Hippocampal formation (tissue), 2 donors: ENCODE results near the gene AGO4.
"Not testable (repeated sequence)": the region's sequence is repeated elsewhere in the genome, so short reads cannot be mapped to it uniquely, and the experiment has no call there.

Source experiments
- DNase-seq, 2 donors: peaks; one replicate each; lab custom pipeline; 2025; lab: John Stamatoyannopoulos, UW

AGO4 gene

DNA sequence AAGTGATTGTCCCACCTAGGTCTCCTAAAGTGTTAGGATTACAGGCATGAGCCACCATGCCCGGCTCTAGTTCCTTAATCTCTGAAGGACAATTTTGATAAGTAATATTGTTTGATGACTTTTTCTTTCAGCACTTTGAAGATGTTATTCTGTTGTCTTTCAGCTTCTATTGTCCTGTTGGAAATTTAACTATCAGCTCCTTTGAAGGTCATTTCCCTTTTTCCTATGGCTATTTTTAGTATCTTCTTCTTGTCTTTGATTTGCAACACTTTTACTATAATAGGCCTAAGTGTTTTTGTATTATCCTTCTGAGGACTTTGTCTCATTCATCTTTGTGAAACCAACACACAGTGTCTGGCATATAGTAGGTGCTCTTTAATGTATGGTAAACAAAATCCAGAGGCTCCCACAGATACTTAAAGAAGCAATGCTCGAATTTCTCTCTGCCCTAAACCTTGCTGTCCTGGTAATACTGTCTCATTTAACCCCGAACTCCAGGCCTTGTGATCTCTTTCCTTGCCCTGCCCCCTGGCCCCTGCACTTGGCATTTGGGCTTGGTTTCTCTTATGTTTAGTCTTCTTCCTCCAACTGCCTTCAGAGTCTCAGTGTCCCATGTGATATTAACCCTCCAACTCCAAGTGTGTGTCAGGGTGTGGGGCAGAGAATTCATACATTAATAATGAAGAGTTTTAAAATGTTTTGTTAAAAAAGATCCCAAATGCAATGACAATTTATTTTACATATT is 56.2 kb downstream of the AGO4 start:
- no peak for DNase-seq

DNA sequence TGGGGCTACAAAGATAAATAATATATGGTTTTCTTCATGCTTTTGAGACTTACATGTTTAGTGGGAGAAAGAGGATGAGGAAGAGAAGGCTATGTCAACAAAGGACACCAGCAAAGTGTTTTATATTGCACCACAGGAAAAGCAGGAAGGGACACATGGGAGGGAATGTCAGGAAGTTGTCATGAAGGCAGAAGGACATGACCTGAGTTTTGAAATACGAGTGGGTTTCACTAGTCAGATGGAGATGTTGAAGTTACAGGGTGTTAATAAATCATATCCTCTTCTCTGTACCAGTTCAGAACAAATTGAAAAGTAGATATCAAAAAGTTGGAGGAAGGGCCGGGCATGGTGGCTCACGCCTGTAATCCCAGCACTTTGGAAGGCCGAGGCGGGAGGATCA is 57.0 kb downstream of the AGO4 start:
- DNase-seq, result no peak

DNA sequence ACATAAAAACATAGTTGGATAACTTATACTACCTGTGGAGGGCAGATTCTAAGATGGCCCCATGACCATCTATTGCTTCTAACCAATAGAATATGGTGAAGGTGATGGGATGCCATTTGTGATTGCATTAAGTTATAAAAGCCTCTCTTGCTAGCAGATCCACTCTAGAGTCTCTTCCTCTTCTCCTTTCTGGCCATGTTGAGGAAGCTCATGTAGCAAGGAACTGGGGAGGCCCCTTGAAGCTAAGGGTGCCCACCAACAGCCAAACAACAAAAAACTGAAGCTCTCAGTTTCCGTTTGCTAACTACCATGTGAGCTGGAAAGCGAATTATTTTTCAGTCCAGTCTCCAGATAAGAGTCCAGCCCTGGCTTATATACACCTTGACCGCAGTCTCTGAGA is 59.2 kb downstream of the AGO4 start:
- DNase-seq, result no peak

DNA sequence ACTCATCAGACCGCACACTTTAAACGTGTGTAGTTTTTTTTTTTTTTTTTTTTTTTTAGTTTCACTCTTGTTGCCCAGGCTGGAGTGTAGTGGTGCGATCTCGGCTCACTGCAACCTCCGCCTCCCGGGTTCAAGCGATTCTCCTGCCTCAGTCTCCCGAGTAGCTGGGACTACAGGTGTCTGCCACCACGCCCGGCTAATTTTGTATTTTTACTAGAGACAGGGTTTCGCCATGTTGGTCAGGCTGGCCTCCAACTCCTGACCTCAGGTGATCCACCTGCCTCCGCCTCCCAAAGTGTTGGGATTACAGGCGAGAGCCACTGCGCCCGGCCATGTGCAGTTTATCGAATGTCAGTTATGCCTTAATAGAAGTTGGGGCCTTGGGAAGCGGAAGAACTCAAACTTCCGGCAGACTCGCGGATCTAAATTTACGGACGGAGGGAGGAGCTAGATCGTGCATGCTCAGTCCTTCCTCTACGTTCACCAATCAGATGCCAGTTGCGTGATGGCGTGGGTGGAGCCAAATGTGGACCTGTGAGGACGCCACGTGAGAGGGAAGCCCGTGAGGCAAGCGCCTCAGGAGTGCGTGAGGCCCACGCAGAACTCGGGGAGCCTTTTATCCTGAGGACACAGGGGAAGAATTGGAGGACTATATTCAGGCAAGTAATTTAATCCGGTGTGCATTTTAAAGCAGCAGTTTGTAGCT is 61.6 kb downstream of the AGO4 start:
- DNase-seq, result not testable (repeated sequence)

DNA sequence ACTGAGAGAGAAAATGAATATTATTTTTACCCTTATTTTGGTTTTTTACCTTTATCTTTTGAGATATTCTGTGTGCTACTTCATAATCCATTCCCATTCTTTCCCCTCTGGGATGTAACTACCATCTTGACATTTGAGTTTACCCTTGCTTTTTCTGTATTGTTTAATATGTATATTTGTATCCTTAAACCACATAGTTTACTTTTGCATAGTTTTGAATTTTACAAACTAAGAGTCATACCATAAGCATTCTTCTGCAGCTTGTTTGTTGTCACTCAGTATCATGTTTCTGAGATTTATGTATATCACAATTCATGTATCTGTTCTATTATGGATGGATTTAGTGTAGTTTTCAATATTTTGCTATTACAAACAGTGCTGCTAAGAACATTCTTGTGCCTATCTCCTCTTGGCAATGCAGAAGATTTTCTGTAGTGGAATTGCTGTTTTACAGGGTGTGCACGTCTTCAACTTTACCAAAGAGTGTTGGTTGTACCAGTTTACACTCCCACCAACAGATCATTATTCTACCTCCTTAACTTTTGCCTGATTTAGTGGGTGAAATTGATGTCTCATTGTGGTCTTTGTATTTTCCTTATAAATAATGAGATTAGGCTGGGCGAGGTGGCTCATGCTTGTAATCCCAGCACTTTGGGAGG is 63.0 kb downstream of the AGO4 start:
- no peak for DNase-seq

DNA sequence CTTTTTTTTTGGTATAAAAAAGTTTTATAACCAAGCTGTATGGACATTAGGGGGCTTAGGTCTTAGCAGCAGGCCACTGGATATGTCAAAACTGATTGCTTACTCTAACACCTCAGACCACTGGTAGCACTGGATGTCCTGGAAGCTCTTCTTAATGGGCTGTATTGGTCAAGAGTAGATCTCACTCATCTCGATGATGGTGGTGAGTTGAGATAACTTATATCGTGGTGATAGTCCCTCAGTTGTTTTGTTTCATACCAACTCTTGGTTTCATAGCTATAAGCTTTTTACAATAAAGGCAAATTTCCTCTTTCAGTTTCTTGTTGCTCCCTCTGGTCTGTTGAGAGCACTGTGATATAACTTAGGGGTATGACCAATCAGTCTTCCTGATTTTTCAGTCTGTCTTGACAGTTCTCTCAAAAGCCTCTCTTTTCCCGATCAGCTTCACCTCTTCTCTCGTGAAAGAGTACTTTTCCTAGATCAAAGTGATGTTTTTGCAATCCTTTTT is 65.5 kb downstream of the AGO4 start:
- no peak for DNase-seq

DNA sequence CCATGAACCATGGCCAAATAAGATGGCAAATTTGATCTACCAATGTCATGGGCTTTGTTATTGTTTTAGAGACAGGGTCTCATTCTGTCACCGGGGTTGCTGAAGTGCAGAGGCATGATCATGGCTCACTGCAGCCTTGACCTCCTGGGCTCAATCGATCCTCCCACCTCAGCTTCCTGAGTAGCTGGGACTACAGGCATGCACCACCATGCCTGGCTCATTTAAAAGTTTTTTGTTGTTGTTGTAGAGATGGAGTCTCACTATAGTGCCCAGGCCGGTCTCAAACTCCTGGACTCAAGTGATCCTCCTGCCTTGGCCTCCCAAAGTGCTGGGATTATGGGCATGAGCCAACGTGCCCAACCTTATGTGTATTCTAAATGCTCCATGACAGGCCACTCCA is 66.3 kb downstream of the AGO4 start:
- DNase-seq, result not testable (repeated sequence)

DNA sequence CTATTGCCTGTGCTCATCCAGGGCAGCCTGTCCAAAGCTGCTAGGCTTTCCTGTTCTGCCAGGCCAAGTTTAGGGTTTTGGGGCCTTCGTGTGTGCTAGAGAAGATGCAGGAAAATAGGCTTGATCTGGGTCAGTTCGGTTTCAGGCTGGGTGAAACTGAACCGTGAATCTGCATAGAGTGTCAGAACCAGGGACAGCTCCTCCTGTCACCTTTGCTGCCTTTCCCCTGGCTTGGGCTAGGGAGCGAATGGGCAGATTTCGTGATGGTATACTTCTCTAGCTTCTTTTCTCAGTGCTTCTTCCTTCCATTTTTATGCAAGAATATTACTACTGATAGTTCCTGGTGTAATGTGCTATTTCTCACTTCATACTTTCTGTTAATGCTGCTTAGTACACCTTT is 69.2 kb downstream of the AGO4 start:
- DNase-seq, result no peak

DNA sequence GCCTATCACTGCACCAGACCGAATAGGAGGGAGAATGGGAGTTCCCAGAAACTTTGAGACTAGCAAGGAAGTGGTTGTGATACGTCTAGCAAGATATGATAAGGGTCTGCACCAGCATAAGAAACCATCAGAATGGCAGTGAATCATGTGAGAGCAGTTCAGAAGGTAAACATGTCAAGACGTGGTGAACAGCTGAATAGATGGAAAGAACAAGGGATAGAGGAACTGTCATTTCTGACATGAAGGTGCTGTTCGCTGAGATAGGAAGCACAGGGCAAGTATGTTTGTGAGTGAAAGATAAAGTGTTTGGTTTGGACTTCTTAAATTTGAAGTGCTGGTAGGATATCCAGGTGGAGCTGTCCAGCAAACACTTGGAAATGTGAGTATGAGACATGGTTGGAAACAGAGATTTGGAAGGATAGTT is 74.0 kb downstream of the AGO4 start:
- DNase-seq, result no peak

DNA sequence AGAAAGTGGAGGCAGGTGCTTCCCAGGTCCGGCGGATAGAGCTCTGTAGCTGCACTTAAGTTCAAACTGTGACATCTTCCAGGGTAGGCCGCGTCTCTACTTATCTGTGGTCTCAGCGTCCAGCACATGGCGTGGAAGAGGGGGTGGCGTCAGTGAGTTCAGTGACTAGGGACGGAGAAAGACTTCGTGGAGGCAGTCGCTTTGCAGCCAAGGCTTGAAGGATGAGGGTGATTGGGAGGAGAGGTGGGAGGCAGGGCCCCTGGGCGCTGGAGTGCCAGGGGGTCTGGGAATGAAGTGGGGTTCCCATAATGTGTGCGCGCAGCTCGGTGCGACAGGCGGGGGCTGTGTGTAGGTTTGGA is 74.7 kb downstream of the AGO4 start:
- DNase-seq, result no peak

DNA sequence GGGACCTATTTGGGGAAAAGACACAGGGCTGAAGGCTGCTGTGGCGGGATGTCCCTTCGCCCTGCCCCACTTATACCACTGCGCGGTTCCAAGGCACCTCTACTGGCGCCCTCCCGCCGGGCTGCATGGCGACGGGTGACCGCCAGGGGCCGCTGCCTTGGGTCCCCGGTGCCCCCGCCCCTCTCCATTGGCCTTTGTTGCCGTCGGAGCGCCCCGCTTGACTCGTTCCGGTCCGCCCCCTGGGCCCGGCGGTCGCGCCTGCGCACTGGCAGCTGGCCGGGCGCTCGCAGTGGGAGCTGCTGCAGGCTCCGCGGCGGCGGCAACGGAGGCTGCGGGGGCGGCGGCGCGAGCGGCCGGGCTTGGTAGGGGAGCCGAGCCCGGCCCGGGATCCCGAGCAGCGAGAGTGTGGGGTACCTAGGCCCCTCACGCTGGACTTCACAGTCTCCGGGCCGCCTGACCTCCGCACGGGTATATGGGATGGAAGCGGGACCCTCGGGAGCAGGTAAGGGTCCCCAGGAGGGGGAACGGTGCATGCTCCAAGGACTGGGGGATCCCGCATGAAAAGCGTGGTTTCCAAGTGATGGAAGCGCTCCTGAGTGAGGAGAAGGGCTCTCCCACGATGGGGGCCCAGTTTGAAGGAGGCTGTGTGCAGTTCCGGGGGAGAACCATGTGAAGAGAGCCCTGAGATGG is 75.3 kb downstream of the AGO4 start, which contains the start of gene AGO1:
Gene AGO1 (plus strand): TSS at position 265 of the 690 bp plus-strand sequence. CDS start 213 bp downstream, at position 478.
- DNase-seq, result peak; percentile 84 to 93

DNA sequence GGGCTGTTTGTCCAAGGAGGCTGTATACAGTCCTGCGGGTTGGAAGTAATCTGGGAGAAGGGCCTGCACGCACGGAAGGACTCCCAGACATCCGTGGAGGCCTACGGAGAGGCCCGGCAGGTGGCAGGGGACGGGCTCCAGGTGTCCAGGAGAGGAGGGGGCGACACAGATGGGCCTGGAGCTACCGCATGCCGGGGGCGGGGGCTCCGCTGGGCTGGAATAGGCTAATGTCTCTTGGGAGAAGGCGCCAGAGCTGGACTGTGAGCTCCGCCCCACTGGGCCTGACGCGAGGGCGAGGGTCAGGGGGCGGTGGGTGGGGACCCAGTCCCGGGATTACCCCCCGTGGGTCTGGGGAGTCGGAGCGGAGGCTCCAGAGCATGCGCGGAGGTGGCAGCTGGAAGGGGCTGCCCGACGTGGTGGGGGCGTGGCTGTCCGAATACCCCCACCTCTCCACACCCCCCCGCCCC is 75.9 kb downstream of the AGO4 start:
- peak in 1 of 2 donors; percentile 38 for DNase-seq

DNA sequence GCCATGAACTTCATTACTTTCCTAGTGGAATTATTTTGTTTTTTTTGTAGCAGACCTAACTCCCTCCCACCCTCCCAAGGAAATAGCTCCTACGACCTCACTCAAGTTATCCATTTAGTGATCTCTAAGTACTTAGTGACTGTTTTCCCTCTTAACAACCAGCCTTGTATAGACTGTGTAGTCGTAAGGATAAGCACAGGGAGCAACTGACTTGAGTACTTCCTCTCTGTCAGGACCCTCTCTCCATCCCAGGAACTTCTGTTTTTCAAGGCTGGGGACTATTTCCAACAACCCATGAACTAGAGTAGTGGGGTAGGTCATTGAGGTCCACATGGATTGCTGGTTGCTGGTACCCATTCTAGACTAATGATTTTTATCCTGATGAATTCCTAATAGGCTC is 77.1 kb downstream of the AGO4 start:
- DNase-seq, result no peak

DNA sequence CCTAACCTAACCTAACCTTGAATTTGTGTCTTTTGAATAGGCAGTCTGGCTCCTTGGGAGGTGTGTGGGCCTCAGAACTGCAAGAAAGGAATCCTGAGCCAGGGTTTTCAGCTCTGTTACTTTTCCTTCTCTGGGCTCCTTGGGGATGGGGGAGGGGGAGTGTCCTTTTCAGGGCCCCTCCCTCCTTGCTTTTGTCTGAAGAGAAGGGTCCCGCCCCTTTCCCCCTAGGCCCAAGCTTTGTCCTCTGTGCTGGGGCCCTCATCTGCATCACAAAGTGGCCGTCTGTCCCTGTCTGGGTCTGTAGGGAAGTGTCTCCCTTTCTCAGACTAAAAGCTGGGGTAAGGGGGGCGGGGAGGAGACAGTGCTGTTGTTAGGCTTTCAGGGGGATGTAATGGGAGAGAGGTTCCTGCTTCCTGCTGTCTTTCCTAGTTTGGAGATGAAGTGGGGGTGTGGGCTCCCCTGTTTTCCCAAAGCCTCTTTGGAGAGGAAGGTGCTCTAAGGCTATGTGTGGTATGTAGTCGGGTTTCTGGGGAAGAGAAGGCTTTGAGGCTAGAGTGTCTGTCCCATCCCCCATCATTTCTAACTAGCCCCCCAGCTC is 78.2 kb downstream of the AGO4 start:
- no peak for DNase-seq

DNA sequence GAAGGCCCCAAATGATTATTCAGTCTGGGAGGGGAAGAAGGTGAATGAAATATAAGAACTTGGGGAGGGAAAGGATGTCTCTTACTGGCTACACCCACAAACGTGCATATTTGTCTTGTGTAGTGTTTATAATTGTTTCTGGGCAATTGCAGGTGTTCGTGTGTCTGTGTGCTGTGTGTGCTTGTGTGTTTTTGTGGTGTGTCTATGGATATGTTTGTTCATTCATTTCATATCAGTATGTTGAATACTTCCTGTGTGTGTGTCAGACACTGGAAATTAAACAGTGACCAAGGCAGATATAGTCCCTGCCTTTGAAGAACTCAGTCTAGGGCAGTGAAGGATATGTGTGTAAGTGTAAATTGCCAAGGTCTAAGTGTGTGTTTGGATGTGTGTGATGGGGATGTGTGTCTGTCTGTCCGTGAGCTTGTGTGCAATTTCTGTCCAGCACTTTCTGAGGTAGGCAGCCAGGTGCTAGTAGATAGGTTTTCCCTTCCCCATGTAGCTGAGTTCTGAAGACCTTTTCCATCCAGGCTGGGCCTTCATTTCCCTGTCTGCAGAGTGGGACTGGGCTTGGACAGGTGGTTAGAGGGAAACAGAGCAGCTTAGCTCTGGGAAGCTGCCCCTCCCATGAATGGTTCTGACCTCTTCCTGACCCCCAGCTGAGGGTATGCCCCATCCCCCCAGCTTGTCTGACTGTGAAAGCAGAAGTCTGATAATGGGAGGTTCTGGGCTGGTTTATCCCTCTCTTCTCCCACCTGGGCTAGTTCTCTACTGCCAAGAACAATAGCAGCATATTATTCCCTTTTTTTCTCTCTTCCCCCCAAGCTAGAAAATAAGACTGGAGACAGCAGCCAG is 79.0 kb downstream of the AGO4 start:
- no peak for DNase-seq

DNA sequence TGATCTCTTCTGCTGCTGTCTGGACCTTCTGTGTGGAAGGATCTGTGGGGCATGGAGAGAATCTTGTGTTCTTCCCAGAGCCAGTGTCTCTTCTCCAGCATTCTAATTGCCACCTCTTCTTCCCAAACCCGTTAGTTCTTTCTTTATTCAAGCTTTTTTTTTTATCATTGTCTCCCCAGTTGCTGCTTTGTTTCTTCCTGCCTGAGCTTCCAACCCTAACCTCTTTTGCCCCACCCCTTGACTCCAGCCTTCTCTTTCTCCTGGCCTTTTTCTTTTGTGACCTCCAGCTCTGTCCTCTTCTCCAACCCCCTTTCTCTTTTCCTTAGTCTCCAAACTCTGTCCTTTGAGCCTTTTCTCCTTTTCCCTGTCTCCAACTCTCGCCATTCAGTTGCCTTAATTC is 79.7 kb downstream of the AGO4 start:
- no peak for DNase-seq

DNA sequence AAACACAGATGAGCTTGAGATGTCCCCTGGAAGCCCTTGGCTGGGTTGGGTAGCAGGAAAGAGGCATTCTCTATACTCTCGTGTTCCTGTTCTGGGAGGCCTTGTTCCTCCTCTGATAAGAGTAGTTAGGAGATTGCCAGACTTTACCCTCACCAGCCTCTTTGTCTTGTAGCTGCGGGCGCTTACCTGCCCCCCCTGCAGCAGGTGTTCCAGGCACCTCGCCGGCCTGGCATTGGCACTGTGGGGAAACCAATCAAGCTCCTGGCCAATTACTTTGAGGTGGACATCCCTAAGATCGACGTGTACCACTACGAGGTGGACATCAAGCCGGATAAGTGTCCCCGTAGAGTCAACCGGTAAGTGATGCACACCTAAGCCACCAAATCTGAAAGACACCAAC is 80.4 kb downstream of the AGO4 start:
- DNase-seq, result no peak

DNA sequence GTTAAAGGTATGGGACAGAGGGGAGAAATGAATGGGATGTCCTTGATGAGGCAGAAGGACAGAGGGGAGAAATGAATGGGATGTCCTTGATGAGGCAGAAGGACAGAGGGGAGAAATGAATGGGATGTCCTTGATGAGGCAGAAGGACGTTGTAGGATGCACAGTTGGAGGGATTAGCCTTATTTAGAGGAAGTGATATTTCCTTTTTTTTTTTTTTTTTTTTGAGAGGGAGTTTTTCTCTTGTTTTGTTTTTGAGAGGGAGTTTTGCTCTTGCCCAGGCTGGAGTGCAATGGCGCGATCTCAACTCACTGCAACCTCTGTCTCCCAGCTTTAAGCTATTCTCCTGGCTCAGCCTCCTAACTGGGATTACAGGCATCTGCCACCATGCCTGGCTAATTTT is 81.2 kb downstream of the AGO4 start:
- DNase-seq, result not testable (repeated sequence)

DNA sequence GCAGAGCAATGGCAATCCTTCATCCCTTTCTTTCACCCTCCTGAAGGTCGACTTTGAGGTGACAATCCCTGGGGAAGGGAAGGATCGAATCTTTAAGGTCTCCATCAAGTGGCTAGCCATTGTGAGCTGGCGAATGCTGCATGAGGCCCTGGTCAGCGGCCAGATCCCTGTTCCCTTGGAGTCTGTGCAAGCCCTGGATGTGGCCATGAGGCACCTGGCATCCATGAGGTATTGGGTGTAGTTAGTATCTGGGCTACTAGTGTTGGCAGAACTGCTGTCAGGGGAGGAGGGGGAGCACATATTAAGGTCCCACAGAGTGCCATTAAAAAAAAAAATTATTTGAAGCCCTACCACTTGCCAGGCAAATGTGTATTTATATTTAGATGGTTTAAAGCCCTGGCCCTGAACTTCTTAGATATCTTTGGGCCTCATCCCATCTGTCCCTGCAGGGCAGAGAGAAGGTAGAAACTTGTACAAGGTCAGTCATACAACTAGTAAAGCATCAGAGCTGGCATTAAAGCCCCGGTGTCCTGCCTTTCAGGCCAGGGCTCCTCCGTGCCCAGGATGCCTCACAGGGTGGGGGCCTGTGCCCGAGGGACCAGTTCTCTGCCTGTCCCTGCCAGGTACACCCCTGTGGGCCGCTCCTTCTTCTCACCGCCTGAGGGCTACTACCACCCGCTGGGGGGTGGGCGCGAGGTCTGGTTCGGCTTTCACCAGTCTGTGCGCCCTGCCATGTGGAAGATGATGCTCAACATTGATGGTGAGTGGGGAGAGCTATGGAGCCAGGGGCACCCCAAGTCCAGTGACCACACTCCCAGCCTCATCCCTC is 85.4 kb downstream of the AGO4 start:
- no peak for DNase-seq

DNA sequence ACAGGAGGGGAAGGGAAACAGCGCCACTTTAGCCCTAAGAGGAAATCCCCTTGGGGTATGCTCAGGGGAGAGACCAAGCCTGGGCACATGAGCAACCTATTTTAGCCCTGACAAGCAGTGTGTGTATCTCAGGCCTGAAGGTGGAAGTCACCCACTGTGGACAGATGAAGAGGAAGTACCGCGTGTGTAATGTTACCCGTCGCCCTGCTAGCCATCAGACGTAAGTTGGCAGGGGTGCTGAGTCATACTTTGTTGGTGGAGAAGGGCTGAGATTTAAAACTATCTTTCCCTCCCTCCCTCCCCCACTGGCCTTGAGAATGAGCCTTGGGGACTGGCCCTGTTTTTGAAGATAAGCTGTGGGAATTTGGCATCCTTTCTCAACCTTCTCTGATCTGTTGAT is 86.4 kb downstream of the AGO4 start:
- no peak for DNase-seq
